GM12878 (cell line): ENCODE data around the gene ZDHHC7. TPM values are rescaled to one million over a fixed set of nuclear protein-coding genes. Genes with fewer than 3 reads are reported as not detected.

ENCODE experiments used
- ATAC-seq: fragments of 200-7000 bp; cut with Tn5 transposase; 3 replicates; pipeline ENCODE4 v1.9.1; 2020; ENCODE audit warnings: mild to moderate bottlenecking, moderate library complexity
- BruUV-seq: library from RNA; stranded (reverse); fragments of 400-500 nt; replicated peaks from 2 replicates; lab custom pipeline; 2021; lab: Mats Ljungman, UMichigan
- CTCF ChIA-PET: fragments of 300-600 bp; sonication (Branson Sonifier 250); formaldehyde crosslinking; extraction: SDS; loops from one replicate; lab custom pipeline; 2021; ENCODE audit warnings: inconsistent platforms; lab: Yijun Ruan, JAX
- POLR2A ChIA-PET: fragments of 350-600 bp; formaldehyde crosslinking; extraction: SDS; loops from one replicate; lab custom pipeline; 2021; ENCODE audit warnings: inconsistent platforms; lab: Charles Lee
- RAD21 ChIA-PET: fragments of 300-600 bp; sonication (Branson Sonifier 250); formaldehyde crosslinking; loops from one replicate; lab custom pipeline; 2023; ENCODE audit warnings: antibody characterized with exemption; ENCODE audit not compliant: unreplicated experiment; lab: Charles Lee
- SMC1A ChIA-PET: fragments of 300-600 bp; sonication (Branson Sonifier 250); formaldehyde crosslinking; loops from one replicate; lab custom pipeline; 2023; ENCODE audit not compliant: unreplicated experiment, uncharacterized antibody; lab: Charles Lee
- DNase-seq: peaks from one replicate; pipeline ENCODE4 v3.0.0-alpha.2; 2011; ENCODE audit warnings: low read depth, low spot score
- FAIRE-seq: peaks from 3 replicates; lab custom pipeline; 2011; peaks lifted over from hg19 to GRCh38; lab: Jason Lieb, UNC
- H2AFZ ChIP-seq: 2 replicates; pipeline ENCODE4 v1.6.0; 2011; ENCODE audit warnings: low read depth, low read length, control low read depth; ENCODE audit not compliant: control insufficient read depth
- H3K27ac ChIP-seq: 2 replicates; pipeline ENCODE4 v1.5.1; 2011; ENCODE audit warnings: control low read depth; ENCODE audit not compliant: control insufficient read depth, insufficient read depth
- H3K27me3 ChIP-seq, 2 experiments: replicated peaks in 1 of 2; 2 replicates each; pipeline versions ENCODE4 v1.6.0 to v1.6.1; 2011; ENCODE audit warnings: low read length in 1 of 2; ENCODE audit not compliant: control insufficient read depth in 2 of 2, insufficient read depth in 2 of 2
- H3K36me3 ChIP-seq, 2 experiments: 2 replicates each; pipeline ENCODE4 v1.5.1; 2011; ENCODE audit warnings: low read length in 1 of 2; ENCODE audit not compliant: control insufficient read depth in 2 of 2, insufficient read depth in 2 of 2
- H3K4me1 ChIP-seq: 2 replicates; pipeline ENCODE4 v1.6.1; 2011; ENCODE audit warnings: mild to moderate bottlenecking, low read length, moderate library complexity, mixed read lengths; ENCODE audit not compliant: control insufficient read depth, insufficient read depth
- H3K4me2 ChIP-seq: 2 replicates; pipeline ENCODE4 v1.6.0; 2011; ENCODE audit warnings: control low read depth; ENCODE audit not compliant: control insufficient read depth, insufficient read depth
- H3K4me3 ChIP-seq: fragments of 200-600 bp; sonication (generic); 2 replicates; pipeline ENCODE4 v1.5.1; 2016
- H3K79me2 ChIP-seq: 2 replicates; pipeline ENCODE4 v1.6.0; 2011; ENCODE audit warnings: low read length; ENCODE audit not compliant: control insufficient read depth, insufficient read depth
- H3K9ac ChIP-seq: 2 replicates; pipeline ENCODE4 v1.8.0; 2011; ENCODE audit warnings: low read length, control low read depth, mixed read lengths; ENCODE audit not compliant: control insufficient read depth, insufficient read depth
- H3K9me3 ChIP-seq: replicated peaks from 3 replicates; pipeline ENCODE4 v1.5.1; 2011; ENCODE audit warnings: mild to moderate bottlenecking, low read length; ENCODE audit not compliant: control insufficient read depth, insufficient read depth
- H4K20me1 ChIP-seq: 2 replicates; pipeline ENCODE4 v1.6.0; 2011; ENCODE audit not compliant: control insufficient read depth, insufficient read depth
- CHD4 ChIP-seq: fragments of 200-600 bp; sonication (generic); IDR thresholded peaks from 2 replicates; pipeline ENCODE4 v1.6.1; 2016; ENCODE audit warnings: mild to moderate bottlenecking
- CREM ChIP-seq: IDR thresholded peaks from 2 replicates; pipeline ENCODE4 v1.6.1; 2014; ENCODE audit warnings: antibody characterized with exemption, low read depth
- ESRRA ChIP-seq: IDR thresholded peaks from 2 replicates; pipeline ENCODE4 v1.6.1; 2012; ENCODE audit warnings: mild to moderate bottlenecking, low read length, improper control_type of control experiment
- GABPA ChIP-seq: IDR thresholded peaks from 2 replicates; pipeline ENCODE4 v1.6.1; 2014; ENCODE audit warnings: antibody characterized with exemption, low read depth, mild to moderate bottlenecking, inconsistent platforms
- IRF3 ChIP-seq: fragments of 450-650 bp; IDR thresholded peaks from 2 replicates; pipeline ENCODE4 v1.6.1; 2014; ENCODE audit warnings: mild to moderate bottlenecking
- KDM1A ChIP-seq: fragments of 200-600 bp; sonication (generic); IDR thresholded peaks from 2 replicates; pipeline ENCODE4 v1.6.1; 2016; ENCODE audit warnings: borderline replicate concordance
- KLF5 ChIP-seq: fragments of 450-650 bp; IDR thresholded peaks from 2 replicates; pipeline ENCODE4 v1.6.1; 2014; ENCODE audit warnings: mild to moderate bottlenecking; ENCODE audit not compliant: partially characterized antibody
- MEF2B ChIP-seq: fragments of 450-650 bp; IDR thresholded peaks from 2 replicates; pipeline ENCODE4 v1.6.1; 2018; ENCODE audit warnings: mild to moderate bottlenecking, moderate library complexity; ENCODE audit not compliant: partially characterized antibody, poor library complexity, severe bottlenecking
- PRDM15 ChIP-seq: fragments of 450-650 bp; formaldehyde crosslinking; IDR thresholded peaks from 2 replicates; pipeline ENCODE4 v1.4.0; 2020; ENCODE audit warnings: mild to moderate bottlenecking, moderate library complexity
- SMAD1 ChIP-seq: fragments of 450-650 bp; IDR thresholded peaks from 2 replicates; pipeline ENCODE4 v1.6.1; 2018; ENCODE audit warnings: mild to moderate bottlenecking, low read depth; ENCODE audit not compliant: partially characterized antibody
- SMC3 ChIP-seq: IDR thresholded peaks from 2 replicates; pipeline ENCODE4 v1.6.1; 2011; ENCODE audit warnings: low read length, improper control_type of control experiment, borderline replicate concordance
- SUZ12 ChIP-seq: fragments of 200-600 bp; sonication (generic); IDR thresholded peaks from one replicate; pipeline ENCODE4 v1.6.1; 2018; ENCODE audit warnings: antibody characterized with exemption, mild to moderate bottlenecking; ENCODE audit not compliant: unreplicated experiment
- ZBTB40 ChIP-seq: fragments of 450-650 bp; IDR thresholded peaks from 2 replicates; pipeline ENCODE4 v1.6.1; 2016; ENCODE audit warnings: mild to moderate bottlenecking, moderate library complexity, borderline replicate concordance
- ZNF217 ChIP-seq: fragments of 450-650 bp; IDR thresholded peaks from 2 replicates; pipeline ENCODE4 v1.6.1; 2017; ENCODE audit warnings: antibody characterized with exemption, mild to moderate bottlenecking
- ZNF24 ChIP-seq: fragments of 450-650 bp; IDR thresholded peaks from 2 replicates; pipeline ENCODE4 v1.6.1; 2017; ENCODE audit warnings: antibody characterized with exemption, mild to moderate bottlenecking
- ZNF274 ChIP-seq: IDR thresholded peaks from one replicate; pipeline ENCODE4 v1.8.0; 2011; ENCODE audit not compliant: insufficient read length, insufficient read depth
- ZNF384 ChIP-seq: IDR thresholded peaks from 2 replicates; pipeline ENCODE4 v1.6.1; 2012; ENCODE audit warnings: low read depth, mild to moderate bottlenecking, low read length, improper control_type of control experiment, borderline replicate concordance
- WGBS: methylation state at CpG from one replicate; pipeline ENCODE4 v1.1.6; 2016; ENCODE audit warnings: low lambda C conversion rate; ENCODE audit not compliant: insufficient replicate concordance, insufficient coverage; ENCODE audit errors: missing lambda C conversion rate; 5-methylcytosine and 5-hydroxymethylcytosine counted together
- in situ Hi-C: fragments of 300-500 bp; cut with MboI; formaldehyde crosslinking; loops from 9 replicates; pipeline ENCODE4 v1.14.3; 2018; ENCODE audit warnings: mixed read lengths
- intact Hi-C: fragments of 100-400 bp; cut with micrococcal nuclease; formaldehyde crosslinking; loops from one replicate; pipeline ENCODE4 v1.14.2; 2022; ENCODE audit not compliant: unreplicated experiment
- polyA plus RNA-seq, 11 experiments: library from polyadenylated mRNA; depleted of rRNA in 4 of 11; unstranded in 6 of 11; stranded (reverse) in 5 of 11; fragments of >200 nt; fragmentation: Nextera tagmentation in 4 of 11; fragmentation: Illumina TruSeq in 1 of 11; extraction: Ambion mirVana in 4 of 11; extraction: Trizol in 1 of 11; gene quantifications; 1 replicate in 1 of 11; 2 replicates in 10 of 11; pipeline versions ENCODE4 v1.2.1 to v1.2.3, GENCODE V29; 2011 to 2016; ENCODE audit warnings: inconsistent platforms in 2 of 11, missing spikeins in 2 of 11, low read depth in 1 of 11
- total RNA-seq, 4 experiments: library from RNA; depleted of rRNA in 3 of 4; stranded (reverse); fragments of >200 nt in 3 of 4; fragmentation: Illumina TruSeq in 1 of 4; extraction: Trizol in 1 of 4; gene quantifications; 2 replicates each; pipeline versions ENCODE4 v1.2.1 to v1.2.3, GENCODE V29; 2013 to 2021

Gene ZDHHC7
- total and polyA plus RNA-seq, 10 of the 15 experiments (the other 5 are each of a cell fraction or from before 2014, with no cell fraction given): 0.87 to 26.0 (median 20.0) TPM

GRCh38 chr16:85033171-85033570 is 21.8 kb upstream of the ZDHHC7 start:
- Histone ChIP-seq H3K27ac (no peak overlapping the region), H3K9ac (no peak overlapping the region), H3K4me2 (no peak overlapping the region), H3K4me3 (no peak overlapping the region), H2AFZ (no peak overlapping the region), H3K9me3 (no peaks in the 10 kb centered on the region), H4K20me1 (no peaks in the 10 kb centered on the region), H3K27me3 (no peaks in the 10 kb centered on the region), H3K79me2 (no peaks in the 10 kb centered on the region; the same call in 1 of the 2 replicates), H3K4me1 (peaks cover 15% of the 10 kb centered on the region), H3K36me3 (no peaks in the 10 kb centered on the region; a peak in 1 of 4 replicates)
- in situ Hi-C loops (no loop called here), intact Hi-C loops (no loop called here)
- no TSS peak for BruUV-seq
- no peak for FAIRE-seq
- ChIA-PET RAD21 (no interaction called here), CTCF (no interaction called here), SMC1A (no interaction called here), POLR2A (no interaction called here)
- DNase-seq: no peak
- 88% methylated on average over 17 of the region's 17 CpGs for WGBS
- ATAC-seq: no peak
- TF ChIP-seq ZNF217 (no peak), ZNF384 (no peak), IRF3 (no peak), PRDM15 (CRISPR knock-in tag) (no peak), CHD4 (no peak), ZNF24 (no peak), KLF5 (no peak), ZNF274 (no peak), ESRRA (no peak), SMAD1 (no peak), GABPA (no peak), KDM1A (no peak), MEF2B (no peak), SMC3 (no peak), ZBTB40 (no peak), CREM (no peak), SUZ12 (no peak)
